GM19438 (cell line): ENCODE results near the gene FBXL13.
"Not testable (repeated sequence)": the region's sequence is repeated elsewhere in the genome, so short reads cannot be mapped to it uniquely, and the experiment has no call there.

Experiments
- ATAC-seq: cut with Tn5 transposase; IDR thresholded peaks from one replicate; pipeline ENCODE4 v1.9.1; 2021; ENCODE audit warnings: low read depth; ENCODE audit not compliant: unreplicated experiment

FBXL13 gene

DNA sequence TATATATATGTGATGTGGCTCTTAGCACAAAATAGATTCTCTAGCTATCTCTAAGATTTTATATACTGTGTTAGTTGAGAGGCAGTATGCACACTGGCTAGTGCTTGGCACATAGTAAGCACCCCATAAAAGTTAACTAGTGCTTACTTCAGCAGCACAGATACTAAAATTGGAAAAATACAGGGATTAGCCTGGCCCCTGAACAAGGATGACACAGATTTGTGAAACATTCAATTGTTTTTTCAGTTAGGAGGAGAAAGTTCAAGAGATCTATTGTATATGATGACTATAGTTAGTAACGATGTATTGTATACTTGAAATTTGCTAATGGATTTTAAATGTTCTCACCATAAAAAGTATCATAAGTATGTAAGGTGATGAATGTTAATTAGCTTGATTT is 240.1 kb downstream of the FBXL13 start:
- ATAC-seq: no peak

DNA sequence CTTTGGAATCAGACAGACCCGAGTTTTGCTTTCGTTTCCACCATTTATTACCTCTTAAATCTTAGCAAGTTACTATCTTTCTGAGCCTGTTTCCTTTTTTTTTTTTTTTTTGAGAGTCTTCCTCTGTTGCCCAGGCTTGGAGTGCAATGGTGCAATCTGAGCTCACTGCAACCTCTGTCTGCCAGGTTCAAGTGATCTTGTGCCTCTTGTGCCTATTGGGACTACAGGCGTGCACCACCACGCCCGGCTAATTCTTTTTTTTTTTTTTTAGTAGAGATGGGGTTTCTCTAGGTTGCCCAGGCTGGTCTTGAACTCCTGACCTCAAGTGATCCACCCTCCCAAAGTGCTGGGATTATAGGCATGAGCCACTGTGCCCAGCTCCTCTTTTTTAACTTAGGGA is 241.3 kb downstream of the FBXL13 start:
- ATAC-seq: no peak

DNA sequence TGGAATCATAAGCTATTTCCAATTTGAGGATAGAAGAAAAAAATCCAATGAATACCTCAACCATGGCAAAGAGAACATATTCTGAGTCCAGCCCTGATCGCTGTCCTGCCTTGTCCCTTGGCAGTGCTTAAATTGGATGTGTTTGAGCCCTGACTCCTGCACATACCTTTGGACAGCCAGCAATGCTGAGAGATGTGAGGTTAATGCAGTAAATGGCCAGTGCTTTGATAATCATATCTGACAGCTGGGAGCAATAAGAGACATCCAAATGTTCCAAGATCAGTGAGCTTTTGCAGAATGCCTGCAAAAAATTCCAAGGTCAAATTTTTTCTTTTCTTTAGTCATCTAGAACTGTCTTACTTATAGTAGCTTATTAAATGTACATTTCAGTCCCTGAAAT is 241.9 kb downstream of the FBXL13 start:
- no peak for ATAC-seq

DNA sequence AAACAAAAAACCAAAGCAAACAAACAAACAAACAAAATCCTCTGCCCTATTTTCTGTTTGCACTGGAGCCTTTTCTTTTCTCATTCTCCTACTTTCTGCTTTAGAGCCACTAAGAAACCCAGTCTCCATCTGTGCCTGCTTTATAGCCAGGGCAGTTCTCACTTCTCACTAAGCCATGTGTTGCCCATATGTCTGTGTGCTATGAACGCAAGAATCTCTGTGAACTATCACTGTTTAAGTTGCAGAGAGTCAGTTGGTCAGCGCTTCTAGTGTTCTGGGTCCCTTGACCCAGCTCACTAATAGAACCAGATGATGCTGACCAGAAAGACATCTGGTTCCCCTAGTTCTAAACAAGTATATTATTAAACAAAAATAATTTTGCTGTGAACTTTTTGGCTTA is 244.4 kb downstream of the FBXL13 start:
- no peak for ATAC-seq

DNA sequence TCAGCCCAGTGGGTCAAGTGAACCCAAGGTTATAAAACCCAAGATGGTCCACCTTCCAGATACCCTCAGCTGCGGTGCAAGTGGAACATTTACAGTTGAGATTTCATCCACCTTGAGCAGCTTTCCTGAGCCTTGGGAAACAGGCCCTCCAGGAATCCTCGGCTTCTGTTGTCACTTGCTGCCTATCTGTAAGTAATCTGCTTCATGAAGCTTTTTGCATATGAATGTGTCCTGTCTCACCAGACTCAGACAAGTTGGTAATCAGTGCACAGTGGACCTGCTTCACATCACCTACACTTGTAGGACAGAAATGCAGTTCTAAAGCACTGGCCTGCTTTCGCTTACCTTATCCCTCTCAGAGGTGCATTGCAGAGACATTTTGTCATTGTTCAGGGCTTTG is 245.5 kb downstream of the FBXL13 start:
- no peak for ATAC-seq

DNA sequence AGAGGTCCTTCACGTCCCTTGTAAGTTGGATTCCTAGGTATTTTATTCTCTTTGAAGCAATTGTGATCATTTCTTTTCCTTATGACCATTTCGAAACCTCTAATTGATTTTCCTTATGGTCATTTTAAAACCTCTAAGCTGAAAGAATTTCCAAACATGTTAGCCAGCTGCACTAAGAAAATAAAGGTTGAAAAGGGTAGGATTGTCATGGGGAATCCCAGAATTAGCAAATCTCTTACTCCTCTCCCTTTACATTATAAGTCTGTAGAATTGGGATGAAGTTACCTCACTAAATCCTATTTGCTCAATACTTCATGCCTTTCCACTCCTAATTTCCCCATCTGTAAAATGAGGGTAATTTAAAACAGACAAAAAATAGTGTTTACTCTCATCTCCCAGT is 246.3 kb downstream of the FBXL13 start:
- ATAC-seq: no peak

DNA sequence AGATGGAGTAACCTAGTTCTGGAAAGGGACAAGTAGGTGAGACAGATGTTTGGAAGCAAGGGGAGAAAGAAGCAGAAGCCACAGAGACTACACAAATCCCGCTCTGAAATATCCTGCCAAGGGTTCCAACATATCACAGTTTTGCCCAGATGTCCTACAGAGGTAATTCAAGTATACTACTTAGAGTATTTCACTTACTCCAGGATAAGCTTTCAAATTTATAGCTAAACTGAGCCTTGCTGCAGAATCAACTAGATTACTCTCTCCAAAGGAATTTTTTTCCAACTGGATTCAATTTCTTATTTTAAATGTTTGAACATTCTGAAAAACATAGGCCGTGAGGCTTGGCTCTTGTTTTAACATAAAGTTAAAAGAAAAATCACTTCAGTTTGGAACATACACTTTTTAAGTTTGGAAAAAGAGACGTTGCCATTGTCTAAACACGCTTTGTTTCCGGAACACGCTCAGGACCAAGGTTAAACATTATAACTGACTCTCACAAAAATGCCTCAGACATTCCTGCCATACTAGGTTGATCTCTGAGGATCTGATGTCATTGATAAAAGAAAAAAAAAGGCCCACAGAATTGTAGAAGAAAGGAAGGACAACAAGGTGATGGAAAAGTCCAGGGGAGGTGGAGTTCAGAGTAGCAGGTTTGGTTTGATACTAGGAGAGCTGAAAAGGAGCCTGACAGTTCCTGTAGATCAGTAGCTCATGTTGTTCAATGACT is 251.0 kb downstream of the FBXL13 start:
- no peak for ATAC-seq

DNA sequence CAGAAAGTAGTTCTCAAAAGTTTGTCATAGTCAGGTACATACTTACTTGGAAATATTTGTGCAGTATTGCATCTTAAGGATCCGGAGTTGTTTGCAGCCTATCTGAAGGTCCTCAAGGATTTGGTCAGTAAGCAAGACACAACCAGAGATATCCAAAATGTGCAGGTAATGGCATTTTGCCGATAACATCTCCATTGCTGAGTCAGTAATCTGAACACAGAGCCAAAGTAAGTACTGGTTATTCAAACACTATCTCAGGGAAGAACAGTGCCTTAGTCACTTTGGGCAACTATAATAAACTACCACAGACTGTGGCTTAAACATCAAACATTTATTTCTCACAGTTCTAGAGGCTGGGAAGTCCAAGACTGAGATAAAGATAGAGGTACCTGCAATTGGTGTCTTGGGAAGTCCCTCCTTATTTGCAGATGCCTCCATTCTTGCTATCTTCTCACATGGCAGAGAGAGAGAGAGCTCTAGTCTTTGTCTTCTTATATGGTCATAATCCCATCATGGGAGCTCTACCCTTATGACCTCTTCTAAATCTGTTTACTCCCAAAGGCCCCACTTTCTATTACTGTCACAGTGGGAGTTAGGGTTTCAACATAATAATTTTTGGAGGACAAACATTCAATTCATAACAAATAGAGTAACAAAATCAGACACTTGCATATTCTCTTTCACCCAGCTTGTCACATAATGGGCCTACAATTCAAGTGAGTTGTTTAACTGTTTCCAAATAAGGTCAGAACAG is 252.4 kb downstream of the FBXL13 start:
- no peak for ATAC-seq

DNA sequence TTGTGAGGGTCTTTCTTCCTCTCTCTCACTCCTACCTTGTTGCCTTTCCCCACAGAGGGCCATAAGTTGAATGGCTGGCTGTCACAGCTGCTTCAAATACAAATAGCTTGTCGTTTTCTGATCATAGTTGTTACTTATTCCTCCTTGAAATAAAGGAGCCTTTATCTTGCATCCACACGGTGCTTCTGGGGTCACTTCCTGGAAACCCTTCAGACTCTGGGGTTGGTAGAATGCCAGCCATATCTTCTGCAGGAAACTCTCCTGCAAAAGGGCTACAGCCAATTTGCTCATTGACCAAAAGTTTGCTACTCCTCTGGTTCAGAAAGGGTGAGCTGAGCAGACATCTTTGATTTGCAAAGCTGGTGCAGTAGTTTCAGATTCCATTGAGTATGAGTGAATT is 255.4 kb downstream of the FBXL13 start:
- ATAC-seq: no peak

DNA sequence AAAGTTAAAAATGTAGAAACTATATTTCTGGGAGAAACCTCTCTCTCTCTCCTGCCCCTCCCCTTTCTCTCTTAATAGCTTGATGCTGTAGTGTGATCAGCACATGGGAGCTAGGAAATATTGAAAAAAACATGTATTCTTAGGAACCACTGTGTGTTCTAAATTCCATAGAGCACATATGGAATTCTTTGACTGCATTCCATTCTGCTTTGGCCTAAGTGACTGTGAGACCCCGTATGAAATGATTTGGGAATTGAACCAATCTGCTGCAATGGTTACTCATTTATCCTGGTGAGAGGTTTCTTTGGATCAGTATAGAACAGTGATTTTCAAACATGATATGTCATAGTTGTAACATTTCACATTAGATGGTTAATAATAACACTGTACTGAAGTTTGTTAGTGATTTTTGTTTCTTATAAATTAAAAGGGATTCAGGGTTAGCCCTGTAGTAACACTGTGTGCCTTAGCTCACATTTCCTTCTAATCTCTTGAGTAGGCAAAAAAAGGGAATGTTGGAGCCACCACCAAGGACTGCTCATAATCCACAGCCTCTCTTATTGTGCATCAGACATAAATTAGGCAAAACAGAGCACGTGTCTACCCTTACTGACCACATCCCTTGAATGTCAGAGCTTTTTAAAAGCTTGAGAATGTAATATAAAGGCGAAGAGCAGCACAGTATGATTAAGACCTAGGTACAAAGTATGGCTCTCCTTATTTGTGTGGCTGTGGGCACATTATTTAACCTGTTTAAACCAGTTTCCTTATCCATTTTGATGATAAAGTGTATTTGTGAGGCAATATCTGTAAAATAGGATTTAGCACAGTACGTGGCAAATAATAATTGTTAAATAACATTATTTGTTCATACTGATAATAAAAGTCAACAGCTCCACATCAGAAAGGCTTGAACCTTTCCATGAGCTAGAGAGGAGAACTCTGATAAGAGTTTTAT is 256.7 kb downstream of the FBXL13 start:
- no peak for ATAC-seq

DNA sequence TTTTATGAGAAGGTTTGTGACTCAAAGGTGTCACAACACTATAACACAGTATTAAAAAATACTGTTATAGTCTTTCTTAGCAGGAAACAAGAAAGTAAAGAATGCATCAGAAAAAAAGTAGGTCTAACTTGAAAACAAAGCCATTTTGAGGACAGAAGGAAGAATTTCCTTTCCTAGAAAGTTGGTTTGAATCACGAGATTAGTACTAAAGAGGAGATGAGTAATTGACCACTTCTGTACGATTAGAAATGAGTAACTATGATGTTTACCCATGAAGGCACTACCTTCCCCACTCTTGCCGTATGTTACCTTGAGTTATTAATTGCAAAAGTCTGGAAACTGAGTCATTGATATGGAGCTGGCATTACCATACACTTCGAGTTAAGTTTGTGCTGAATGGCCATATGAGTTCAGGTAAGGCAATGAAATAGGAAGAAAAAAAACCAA is 260.5 kb downstream of the FBXL13 start:
- ATAC-seq: no peak

DNA sequence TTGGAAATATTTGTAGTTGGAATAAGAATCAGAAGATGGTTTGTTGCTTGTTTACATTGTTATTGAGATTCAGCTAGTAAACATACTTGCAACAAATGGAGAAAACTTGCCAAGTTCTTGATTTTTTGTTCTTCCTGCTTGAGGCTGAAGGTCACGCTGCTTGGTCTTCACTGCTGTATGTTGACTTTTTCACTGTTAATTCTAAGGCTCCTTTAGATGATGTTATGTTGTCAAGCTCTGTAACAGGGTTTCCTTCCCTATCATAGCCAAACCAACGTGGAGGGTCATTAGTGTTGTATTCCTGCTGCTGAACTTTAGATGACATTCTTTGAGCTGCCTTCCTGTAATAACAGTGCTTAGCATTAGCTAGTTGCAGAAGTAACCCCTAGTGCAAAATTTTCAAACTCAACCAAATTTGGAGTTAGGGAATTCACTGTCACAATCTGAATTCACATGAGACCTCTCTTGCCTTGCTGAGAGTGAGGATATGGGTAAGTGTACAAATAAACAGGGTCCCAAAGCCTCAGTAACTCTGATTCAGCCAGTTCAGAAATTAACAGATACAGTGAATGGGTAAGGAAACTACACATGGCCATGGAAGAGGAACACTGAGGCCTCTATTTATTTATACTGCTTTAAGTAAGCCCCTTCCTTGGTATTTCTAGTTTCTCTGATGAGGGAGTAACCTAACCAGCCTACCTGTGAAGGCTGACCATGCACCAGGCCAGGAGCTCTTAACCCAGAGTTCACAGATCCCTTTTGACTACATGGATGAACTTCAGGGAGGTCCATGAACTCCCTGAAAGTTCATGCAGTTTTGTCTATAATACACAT is 261.2 kb downstream of the FBXL13 start:
- ATAC-seq: no peak

DNA sequence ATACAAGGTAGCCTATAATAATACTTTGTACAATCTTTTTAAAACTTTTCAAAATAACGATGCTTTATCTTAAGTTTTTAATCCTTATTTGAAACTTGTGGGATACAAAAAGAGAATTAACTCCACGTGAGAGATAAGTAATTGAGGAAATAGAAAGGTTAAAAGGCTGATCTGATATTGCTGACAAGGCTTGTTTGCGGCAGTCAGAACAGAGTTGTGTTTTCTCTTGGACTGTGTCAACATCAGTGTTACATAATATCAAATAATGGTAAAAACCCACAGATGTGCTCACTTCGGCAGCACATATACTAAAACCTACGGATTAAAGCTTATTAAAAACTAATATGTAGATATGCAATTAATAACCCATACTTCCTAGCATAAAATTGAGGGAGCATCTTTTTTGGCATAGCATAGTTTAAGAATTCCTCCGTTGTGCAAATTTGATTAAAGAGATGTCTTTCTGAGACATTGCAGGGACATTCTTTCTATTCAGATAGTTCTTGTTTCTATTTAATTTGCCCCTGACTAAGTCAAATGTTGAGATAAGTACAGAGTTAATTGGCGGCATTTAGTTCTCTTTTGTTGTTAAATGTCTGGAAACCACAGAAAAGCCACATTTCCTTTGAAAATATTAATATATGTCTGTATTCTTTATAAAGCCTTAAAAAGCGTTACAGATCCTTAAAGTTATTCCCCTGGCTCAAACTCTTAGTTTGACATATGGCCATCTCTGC is 262.5 kb downstream of the FBXL13 start:
- ATAC-seq: no peak

DNA sequence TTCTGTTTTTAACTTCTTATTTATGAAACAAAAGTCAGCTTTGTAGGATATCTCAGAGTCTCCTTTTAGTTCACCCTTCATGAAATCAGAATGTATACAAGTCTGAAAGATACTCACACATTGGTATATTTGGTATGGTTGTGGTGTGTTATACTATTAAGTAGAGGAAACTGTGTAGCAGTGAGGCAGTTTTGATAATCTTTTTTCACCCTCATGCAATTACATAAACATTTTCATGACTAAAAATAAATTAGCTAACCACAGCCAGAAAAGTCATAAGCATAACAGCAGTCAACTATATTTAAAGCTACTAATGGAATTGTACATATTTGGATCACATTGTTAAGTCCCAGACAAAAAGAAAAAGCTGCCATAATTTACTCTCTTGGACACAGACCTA is 263.7 kb downstream of the FBXL13 start:
- ATAC-seq: no peak

DNA sequence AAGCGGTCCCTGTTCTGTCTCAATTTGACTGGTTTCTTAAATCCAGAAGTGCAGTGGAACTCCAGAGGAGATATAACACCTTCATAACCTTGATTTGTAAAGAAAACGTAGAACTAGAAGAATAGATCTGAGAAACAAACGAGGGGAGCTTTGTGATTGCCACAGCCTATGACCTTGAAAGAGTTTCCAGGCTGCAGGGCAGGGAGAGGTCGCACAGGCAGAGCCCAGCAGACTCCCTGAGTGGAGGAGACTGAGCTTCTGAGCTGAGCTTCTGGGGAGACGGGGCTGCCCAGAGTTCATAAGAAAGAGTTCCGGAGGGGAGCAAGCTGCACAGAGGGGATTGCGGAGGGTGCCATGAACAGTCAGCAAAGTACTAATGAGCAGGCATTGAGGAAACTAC is 268.0 kb downstream of the FBXL13 start:
- no peak for ATAC-seq

DNA sequence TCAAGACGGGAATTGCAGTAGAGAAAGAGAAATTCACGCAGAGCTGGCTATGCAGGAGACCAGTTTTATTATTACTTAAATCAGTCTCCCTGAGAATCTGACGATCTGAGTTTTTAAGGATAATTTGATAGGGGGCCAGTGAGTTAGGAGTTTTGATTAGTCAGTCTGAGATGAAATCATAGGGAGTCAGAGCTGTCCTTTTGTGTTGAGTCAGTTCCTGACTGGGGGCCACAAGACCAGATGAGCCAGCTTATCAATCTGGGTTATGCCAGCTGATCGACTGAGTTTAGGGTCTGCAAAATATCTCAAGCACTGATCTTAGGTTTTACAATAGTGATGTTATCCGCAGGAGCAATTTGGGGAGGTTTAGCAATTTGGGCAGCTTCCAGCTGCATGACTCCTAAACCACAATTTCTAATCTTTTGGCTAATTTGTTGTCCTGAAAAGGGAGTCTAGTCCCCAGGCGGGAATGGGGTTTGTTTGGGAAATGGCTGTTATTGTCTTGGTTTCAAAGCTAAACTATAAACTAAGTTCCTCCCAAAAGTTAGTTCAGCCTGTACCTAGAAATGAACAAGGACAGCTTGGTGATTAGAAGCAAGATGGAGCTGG is 278.5 kb downstream of the FBXL13 start:
- not testable (repeated sequence) for ATAC-seq

DNA sequence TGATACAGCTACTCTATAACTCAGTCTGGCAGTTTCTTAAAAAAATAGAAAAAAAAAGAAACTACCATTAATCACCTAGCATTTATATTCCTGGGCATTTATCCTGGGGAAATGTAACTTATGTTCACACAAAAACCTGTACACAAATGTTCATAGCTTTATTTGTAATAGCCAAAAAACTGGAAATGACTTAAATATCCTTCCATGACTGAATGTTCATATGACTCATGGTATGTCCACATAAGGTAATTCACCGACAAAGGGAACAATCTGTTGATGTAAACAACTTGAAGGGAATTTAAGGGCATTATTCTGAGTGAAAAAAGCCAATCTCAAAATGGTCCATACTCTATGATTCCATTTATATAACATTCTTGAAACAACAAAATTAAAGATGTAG is 280.0 kb downstream of the FBXL13 start:
- ATAC-seq: not testable (repeated sequence)

DNA sequence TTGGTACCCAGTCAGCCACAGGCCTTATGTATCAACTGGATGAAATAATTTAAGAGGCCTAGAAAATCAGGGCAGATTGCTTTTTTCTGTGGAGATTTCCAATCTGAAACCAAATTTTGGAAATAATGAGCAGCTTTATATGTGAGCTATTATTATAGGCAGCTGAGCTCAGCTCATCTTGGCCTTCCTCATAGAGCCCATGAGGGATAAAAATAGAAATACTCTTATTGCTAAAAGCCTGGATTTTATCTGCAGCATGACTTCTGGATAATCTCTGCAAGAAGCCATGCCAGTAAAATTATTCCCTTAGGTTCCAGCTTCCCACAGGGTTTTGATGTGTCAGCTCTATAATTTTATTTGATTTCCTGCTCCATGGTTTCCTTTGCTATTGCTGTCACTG is 282.8 kb downstream of the FBXL13 start:
- ATAC-seq: not testable (repeated sequence)

DNA sequence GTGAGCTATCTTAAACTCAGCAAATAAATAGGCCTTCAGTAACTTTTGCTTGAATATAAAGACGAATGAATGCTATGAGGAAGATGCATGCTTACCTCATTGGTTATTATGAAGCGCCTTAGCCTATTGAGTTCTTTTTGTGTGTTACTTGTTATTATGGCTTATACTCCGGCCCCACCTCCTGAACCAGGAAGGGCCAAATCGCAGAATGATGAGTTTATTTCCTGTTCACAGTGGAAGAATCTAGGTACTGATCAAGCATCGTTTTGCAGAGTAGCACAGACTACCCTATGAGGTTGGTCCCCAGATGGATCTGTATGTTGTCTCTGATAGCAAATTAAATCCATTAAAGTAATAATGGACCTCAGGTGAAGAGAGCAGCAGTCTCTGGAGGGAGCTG is 283.2 kb downstream of the FBXL13 start:
- ATAC-seq: not testable (repeated sequence)
